GM12873 (cell line): ENCODE measurements around the gene CLTA.

Experiments used
- TF ChIP-seq, protein P1 (sequence below): IDR thresholded peaks from 2 replicates; pipeline ENCODE4 v1.5.1; 2012; ENCODE audit warnings: low read depth, mild to moderate bottlenecking, moderate library complexity, low read length, control low read depth; ENCODE audit not compliant: insufficient read depth; ENCODE audit errors: missing control alignments

Gene CLTA

DNA sequence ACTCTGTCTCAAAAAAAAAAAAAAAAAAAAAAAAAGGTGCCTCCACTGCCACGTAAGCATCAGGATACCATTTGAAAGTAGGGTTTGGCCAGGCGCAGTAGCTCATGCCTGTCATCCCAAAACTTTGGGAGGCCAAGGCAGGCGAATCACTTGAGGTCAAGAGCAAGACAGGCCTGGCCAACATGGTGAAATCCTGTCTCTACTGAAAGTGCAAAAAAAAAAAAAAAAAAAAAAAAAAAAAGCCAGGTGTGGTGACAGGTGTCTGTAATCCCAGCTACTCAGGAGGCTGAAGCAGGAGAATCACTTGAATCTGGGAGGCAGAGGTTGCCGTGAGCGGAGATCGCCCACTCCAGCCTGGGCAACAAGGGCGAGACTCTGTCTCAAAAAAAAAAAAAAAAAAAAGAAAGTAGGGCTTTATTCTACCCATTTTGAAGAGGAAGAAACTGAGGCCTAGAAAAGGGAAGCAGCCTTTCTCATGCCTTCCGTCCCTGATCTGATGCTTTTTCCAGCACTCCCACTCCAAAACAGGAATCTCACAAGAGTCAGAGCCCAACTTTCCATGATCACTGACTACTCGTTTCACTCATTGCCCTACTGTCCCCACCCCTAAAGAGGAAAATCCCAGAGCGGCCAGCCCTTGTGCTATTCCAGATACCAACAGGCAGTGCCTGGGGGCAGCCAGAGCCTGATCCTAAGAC, 37.8 kb upstream of the CLTA start:
- TF ChIP-seq, protein P1, sequence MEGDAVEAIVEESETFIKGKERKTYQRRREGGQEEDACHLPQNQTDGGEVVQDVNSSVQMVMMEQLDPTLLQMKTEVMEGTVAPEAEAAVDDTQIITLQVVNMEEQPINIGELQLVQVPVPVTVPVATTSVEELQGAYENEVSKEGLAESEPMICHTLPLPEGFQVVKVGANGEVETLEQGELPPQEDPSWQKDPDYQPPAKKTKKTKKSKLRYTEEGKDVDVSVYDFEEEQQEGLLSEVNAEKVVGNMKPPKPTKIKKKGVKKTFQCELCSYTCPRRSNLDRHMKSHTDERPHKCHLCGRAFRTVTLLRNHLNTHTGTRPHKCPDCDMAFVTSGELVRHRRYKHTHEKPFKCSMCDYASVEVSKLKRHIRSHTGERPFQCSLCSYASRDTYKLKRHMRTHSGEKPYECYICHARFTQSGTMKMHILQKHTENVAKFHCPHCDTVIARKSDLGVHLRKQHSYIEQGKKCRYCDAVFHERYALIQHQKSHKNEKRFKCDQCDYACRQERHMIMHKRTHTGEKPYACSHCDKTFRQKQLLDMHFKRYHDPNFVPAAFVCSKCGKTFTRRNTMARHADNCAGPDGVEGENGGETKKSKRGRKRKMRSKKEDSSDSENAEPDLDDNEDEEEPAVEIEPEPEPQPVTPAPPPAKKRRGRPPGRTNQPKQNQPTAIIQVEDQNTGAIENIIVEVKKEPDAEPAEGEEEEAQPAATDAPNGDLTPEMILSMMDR = no peak

DNA sequence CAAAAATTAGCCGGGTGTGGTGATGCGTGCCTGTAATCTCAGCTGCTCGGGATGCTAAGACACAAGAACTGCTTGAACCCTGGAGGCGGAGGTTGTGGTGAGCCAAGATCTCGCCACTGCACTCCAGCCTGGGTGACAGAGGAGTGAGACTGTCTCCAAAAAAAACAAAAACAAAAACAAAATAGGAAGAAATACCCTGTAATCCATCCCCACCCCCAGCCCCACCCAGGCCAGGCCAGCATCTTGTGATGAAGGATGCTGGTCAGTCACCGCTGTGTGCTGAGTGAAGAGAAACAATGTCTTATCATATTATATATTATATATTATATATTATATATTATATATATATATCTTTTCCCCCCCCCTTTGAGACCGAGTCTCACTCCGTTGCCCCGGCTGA, 37.0 kb upstream of the CLTA start:
- TF ChIP-seq, protein P1 = no peak

DNA sequence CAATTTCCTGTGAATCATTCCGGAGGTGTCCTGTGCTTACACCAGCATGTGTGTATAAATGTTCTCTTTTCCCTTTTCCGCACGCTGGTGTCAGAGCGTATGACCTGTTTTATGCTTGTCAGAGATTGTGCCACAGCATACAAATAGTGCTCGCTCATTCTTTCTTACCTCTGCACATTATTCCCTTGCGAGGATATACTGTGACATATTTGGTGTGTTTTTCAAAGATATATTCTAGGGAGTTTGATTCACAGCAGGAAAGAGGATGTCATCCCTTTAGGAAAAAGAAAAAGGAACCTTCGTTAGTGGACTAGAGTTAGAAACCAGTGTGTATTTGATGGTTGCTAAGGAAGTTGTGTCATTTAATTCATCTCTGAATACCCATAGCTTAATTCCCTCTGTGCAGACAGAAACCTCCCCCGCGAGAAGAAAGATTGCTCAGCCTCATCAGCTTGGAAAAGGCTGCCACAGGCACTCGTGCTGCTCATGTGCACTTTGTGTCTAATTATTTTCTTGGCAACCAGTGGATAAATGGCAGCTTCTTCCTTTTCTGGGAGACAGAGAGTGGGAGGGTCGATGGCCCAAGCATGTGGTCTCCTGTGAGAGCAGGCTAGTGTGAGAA, 36.3 kb upstream of the CLTA start:
- TF ChIP-seq, protein P1 = no peak

DNA sequence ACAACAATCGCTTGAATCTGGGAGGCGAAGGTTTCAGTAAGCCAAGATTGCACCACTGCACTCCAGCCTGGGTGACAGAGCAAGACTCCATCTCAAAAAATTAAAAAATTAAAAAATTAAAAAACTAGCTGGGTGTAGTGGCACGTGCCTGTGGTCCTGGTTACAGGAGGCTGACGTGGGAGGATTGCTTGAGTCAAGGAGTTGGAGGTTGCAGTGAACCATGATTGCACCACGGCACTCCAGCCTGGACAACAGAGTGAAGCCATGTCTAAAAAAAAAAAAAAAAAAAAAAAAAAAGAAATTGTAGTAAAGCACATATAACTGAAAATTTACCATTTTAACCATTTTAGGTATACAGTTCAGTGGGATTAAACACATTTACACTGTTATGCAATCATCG, 34.6 kb upstream of the CLTA start:
- TF ChIP-seq, protein P1 = no peak

DNA sequence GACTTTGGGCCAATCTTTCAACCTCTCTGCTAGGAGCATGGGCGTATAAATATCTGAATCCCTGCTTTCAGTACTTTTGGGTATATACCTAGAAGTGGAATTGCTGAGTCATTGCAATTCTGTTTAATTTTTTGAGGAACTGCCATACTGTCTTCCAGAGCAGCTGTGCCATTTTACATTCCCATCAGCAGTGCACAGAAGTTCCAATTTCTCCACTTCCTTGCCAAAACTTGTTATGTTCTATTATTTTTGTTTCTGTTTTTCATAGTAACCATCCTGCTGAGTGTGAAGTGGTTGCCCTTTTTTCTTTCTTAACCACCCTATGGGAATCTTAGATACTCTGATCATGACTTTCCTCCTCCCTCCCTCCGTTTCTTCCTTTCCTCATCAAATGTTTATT, 32.6 kb upstream of the CLTA start:
- TF ChIP-seq, protein P1 = no peak

DNA sequence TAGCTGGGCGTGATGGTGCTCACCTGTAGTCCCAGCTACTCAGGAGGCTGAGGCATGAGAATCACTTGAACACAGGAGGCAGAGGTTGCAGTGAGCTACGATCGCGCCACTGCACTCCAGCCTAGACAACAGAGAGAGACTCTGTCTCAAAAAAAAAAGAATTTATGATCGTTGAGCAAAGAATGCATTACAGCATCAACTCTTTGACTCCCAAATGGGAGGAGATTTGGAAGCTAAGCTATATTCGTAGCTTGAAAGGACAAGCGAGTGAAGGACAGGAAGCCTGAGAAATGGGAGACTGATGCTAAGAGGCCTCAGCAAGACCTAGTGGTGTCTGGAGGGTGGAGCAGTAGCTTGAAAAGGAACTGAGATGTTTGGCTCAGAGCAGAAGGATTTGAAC, 31.8 kb upstream of the CLTA start:
- TF ChIP-seq, protein P1 = no peak

DNA sequence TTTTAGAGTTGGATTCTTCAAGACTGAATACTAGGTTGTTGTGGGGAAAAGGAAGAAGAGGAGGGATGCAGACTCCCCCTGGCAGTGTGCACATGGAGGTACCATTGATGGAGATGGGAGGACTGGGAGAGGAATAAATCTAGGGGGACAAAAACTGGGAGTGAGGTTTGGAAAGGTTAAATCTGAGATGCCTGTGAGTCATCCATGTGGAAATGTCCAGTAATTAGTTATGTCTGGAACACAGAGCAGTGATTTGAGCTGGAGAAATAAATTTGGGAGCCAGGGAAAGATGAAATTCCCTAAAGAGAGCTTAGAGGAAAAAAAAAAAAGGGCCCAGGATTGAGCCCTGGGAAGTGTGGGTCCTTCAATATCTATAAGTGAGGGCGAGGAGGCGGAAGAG, 29.5 kb upstream of the CLTA start:
- TF ChIP-seq, protein P1 = no peak
